Testis (tissue), 2 donors: ENCODE data around the gene GABRP.

ENCODE experiments used
- CTCF ChIP-seq, 3 experiments: fragments of 450-650 bp in 2 of 3; fragments of 200-600 bp in 1 of 3; sonication (generic) in 1 of 3; IDR thresholded peaks; one replicate each; pipeline ENCODE4 v1.5.1; 2016 to 2019; ENCODE audit warnings: antibody characterized with exemption in 3 of 3, mild to moderate bottlenecking in 2 of 3, moderate library complexity in 1 of 3
- POLR2A ChIP-seq: fragments of 450-650 bp; IDR thresholded peaks from one replicate; pipeline ENCODE4 v1.6.1; 2017; ENCODE audit warnings: antibody characterized with exemption, mild to moderate bottlenecking, moderate library complexity

- TF ChIP-seq CTCF (IDR thresholded peaks at IDR 0.05) (no peak), POLR2A (no peak)
These were observed 34.7 kb downstream of the GABRP start for GRCh38 chr5:170818232-170818631.
